ENCODE data around the gene PAK2.

The PAK2 gene

DNA sequence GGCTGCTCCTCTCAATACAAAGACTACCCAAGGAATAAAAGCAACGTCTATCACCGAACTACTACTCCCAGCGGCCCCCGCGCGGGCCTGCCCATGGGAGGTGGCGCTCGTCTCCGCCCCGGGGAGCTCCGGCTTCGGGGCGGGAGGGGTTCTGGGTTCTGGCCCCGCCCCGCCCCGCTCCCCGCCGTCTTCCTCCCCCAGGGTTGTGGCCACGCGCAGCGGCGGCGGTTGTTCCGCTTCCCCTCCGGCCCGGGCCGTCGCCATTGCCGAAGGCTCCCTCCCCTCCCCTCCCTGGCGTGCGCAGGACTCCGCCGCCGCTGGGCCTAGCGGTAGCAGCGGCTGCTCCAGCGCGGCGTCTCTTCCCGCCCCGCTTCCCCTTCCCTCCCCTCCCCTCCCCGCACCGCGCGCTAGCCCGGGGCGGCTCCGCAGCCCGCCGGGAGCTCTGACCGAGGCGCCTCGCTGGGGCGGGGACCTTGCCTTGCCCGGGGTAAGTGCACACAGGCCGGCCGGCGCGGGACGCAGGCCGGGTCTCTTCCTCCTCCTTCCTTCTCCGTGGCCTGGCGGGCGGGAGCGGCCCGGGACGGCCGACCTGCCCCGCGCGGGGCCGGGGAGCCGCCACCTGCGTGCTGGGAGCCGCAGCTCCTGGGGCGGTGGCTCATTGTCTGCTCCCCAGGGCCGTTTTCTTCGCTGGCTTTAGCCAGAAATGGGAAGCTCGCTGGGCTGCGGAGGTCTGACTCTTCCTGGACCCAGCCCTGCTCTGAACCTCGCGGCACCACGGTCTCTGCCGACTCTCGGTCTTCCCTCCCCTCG is at the start of gene PAK2:
Gene PAK2 (plus strand): TSS at position 187 of the 810 bp plus-strand sequence. CDS start 42,790 bp downstream, outside the sequence.
- Histone ChIP-seq H3K27ac (peak within 1 kb of the TSS; percentile 97 to 98), H3K4me3 (peak within 1 kb of the TSS; percentile 88)
- peak; percentile 93 for DNase-seq (ENCODE audit: low spot score)
- TF ChIP-seq, protein P1, sequence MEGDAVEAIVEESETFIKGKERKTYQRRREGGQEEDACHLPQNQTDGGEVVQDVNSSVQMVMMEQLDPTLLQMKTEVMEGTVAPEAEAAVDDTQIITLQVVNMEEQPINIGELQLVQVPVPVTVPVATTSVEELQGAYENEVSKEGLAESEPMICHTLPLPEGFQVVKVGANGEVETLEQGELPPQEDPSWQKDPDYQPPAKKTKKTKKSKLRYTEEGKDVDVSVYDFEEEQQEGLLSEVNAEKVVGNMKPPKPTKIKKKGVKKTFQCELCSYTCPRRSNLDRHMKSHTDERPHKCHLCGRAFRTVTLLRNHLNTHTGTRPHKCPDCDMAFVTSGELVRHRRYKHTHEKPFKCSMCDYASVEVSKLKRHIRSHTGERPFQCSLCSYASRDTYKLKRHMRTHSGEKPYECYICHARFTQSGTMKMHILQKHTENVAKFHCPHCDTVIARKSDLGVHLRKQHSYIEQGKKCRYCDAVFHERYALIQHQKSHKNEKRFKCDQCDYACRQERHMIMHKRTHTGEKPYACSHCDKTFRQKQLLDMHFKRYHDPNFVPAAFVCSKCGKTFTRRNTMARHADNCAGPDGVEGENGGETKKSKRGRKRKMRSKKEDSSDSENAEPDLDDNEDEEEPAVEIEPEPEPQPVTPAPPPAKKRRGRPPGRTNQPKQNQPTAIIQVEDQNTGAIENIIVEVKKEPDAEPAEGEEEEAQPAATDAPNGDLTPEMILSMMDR (IDR thresholded peaks at IDR 0.05) = no peak

DNA sequence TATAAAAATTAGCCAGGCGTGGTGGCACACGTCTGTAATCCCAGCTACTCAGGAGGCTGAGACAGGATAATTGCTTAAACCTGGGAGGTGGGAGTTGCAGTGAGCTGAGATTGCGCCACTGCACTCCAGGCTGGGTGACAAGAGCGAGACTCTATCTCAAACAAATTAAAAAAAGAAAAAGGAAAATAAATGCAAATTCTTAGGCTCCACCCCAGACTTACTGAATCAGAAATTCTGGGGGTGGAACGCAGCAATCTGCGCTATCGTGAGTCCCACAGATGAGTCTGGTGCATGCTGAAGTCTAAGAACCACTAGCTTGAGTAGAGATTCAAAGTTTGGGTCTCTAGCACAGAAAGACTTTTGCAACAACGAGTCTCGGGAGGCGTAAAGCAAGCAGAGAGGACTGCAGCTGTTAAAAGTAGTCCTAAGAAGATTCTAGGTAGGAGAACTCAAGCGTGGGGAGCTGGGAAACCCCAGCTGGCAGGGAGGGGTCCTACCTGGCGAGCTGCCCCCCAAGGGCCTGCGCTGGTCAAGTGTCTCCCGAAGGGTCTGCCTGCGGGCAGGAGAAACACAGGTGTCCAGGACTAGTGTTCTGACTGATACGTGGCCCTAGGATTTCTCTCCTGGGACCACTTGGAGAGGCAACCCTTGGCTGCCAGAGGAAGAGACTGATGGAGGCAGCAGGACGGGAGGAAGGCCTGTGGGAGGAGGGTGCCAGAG is 49.6 kb upstream of the PAK2 start:
- Histone ChIP-seq H3K27ac (no peak overlapping the region), H3K4me3 (no peak overlapping the region)
- no peak for DNase-seq (ENCODE audit: low spot score)
- TF ChIP-seq, protein P1 (IDR thresholded peaks at IDR 0.05) = no peak

DNA sequence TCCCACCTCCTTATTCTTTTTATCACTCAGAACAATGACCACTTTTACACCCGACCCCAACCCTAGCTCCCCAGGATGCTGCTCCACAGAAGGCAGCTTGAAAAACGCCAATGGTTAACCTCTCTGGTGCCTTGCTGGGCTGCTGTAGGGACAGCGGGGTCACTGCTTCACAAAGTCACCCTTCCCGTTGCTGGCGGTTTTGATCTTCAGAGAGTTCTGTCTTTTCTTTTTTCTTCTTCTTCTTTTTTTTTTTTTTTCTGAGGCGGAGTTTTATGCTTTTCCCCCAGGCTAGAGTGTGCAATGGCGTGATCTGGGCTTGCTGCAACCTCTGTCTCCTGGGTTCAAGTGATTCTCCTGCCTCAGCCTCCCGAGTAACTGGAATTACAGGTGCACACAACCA is 48.3 kb upstream of the PAK2 start:
- Histone ChIP-seq H3K27ac (no peak overlapping the region), H3K4me3 (no peak overlapping the region)
- TF ChIP-seq, protein P1 (IDR thresholded peaks at IDR 0.05) = no peak
- DNase-seq (ENCODE audit: low spot score) = no peak

DNA sequence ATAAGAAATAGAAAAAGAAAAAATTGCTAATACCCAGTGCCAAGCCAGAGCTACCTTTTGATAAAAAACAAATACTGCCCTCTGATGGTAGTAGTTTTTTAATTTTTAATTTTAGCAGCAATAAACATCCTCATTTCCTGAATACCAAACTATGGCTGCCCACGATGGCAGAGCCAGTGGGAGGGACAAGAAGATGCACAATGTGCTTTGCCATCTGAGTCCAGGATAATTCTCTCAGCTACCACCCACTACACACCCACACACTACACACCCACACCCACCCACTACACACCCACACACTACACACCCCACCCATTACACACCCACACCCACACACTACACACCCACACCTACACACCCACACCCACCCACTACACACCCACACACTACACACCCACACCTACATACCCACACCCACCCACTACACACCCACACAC is 45.4 kb upstream of the PAK2 start:
- no peak for DNase-seq (ENCODE audit: low spot score)

DNA sequence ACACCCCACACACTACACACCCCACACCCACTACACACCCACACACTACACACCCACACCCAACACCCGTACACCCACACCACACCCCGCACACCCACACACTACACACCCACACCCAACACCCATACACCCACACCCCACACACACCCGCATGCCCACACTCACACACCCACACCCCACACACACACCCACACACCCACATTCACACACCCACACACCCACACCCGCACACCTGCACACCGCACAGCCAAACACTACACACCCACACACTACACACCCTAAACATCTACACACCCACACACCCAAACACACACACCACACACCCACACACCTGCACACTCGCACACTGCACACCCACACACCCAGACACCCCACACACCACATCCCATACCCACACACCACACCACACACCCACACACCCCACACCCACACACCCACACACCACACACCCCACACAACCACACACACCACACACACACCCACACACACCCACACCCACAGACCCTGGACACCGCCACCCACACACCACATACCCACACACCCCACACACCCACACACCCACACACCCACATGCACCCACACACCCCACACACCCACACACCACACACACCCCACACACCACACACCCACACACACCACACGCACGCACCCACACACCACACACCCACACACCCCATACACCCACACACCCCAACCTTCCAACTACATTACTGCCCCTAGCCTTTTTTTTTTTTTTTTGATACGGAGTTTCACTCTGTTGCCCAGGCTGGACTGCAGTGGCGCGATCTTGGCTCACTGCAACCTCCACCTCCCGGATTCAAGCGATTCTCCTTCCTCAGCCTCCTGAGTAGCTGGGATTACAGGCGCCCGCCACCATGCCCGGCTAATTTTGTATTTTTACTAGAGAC is 44.5 kb upstream of the PAK2 start:
- H3K27ac ChIP-seq = no peak overlapping the region
- TF ChIP-seq, protein P1 (IDR thresholded peaks at IDR 0.05) = no peak

More for the DNA sequence above, 45.4 kb upstream of the PAK2 start:
- TF ChIP-seq, protein P1 (IDR thresholded peaks at IDR 0.05) = no peak
- no peak overlapping the region for H3K27ac ChIP-seq
- no peak overlapping the region for H3K4me3 ChIP-seq

DNA sequence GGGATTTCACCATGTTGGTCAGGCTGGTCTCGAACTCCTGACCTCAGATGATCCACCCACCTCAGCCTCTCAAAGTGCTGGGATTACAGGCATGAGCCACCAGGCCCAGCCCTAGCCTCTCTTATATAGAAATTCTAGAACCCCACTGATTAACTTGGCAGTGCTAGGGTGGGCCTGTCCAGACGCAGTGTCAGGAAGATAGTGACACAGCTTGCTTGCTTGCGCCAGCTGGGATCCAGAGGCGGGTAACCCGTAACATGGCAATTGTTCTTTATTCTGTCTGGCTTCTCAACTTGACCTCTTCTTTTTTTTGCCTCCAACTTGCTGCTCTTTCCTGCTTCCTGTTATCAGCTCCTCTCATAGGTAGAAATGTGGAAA is 43.8 kb upstream of the PAK2 start:
- DNase-seq (ENCODE audit: low spot score) = no peak
- TF ChIP-seq, protein P1 (IDR thresholded peaks at IDR 0.05) = no peak
- Histone ChIP-seq H3K4me3 (no peak overlapping the region), H3K27ac (no peak overlapping the region)

More for the DNA sequence above, 44.5 kb upstream of the PAK2 start:
- H3K4me3 ChIP-seq = no peak overlapping the region
- no peak for DNase-seq (ENCODE audit: low spot score)
